Suprapubic skin (tissue), 4 donors: ENCODE measurements around the gene SETBP1. TPM values are rescaled to one million over a fixed set of nuclear protein-coding genes. Genes with fewer than 3 reads are reported as not detected.

Source experiments
- DNase-seq, 2 donors: peaks; one replicate each; pipeline ENCODE4 v3.0.0-alpha.2; 2019; ENCODE audit warnings: low spot score in 2 of 2
- H3K27ac ChIP-seq: fragments of 200-600 bp; sonication (generic); one replicate; pipeline ENCODE4 v1.5.1; 2019
- H3K27me3 ChIP-seq: fragments of 200-600 bp; sonication (generic); one replicate; pipeline ENCODE4 v1.5.1; 2019
- H3K36me3 ChIP-seq: fragments of 200-600 bp; sonication (generic); one replicate; pipeline ENCODE4 v1.5.1; 2019
- H3K4me1 ChIP-seq: fragments of 200-600 bp; sonication (generic); one replicate; pipeline ENCODE4 v1.5.1; 2019
- H3K4me3 ChIP-seq: fragments of 200-600 bp; sonication (generic); one replicate; pipeline ENCODE4 v1.5.1; 2019; ENCODE audit warnings: mild to moderate bottlenecking
- H3K9me3 ChIP-seq: fragments of 200-600 bp; sonication (generic); one replicate; pipeline ENCODE4 v1.5.1; 2019
- EP300 ChIP-seq: sonication (generic); formaldehyde crosslinking; IDR thresholded peaks from one replicate; pipeline ENCODE4 v1.6.1; 2017; ENCODE audit warnings: antibody characterized with exemption
- POLR2A ChIP-seq, 2 donors: fragments of 450-650 bp; IDR thresholded peaks; one replicate each; pipeline ENCODE4 v1.6.1; 2017; ENCODE audit warnings: antibody characterized with exemption in 2 of 2, mild to moderate bottlenecking in 2 of 2, moderate library complexity in 2 of 2
- POLR2AphosphoS5 ChIP-seq, 3 donors: sonication (generic); formaldehyde crosslinking; IDR thresholded peaks; one replicate each; pipeline ENCODE4 v1.6.1; 2017; ENCODE audit warnings: antibody characterized with exemption in 3 of 3
- whole genome bisulfite sequencing: methylation state at CpG from one replicate; pipeline ENCODE4 v1.1.5; 2018; 5-methylcytosine and 5-hydroxymethylcytosine counted together
- total RNA-seq, 4 donors: library from RNA; depleted of rRNA; stranded (reverse); fragments of >200 nt; gene quantifications; one replicate each; pipeline ENCODE4 v1.1.0, GENCODE V29; 2016
- TF ChIP-seq, protein P1 (sequence below), 2 donors: fragments of 200-600 bp in 1 of 2; fragments of 450-650 bp in 1 of 2; sonication (generic) in 1 of 2; IDR thresholded peaks; one replicate each; pipeline ENCODE4 v1.5.1; 2016 to 2019; ENCODE audit warnings: antibody characterized with exemption in 2 of 2, mild to moderate bottlenecking in 1 of 2, moderate library complexity in 1 of 2

The SETBP1 gene
- total RNA-seq, 4 donors from 2014 or later, result 13.1 to 25.6 (median 17.2) TPM

DNA sequence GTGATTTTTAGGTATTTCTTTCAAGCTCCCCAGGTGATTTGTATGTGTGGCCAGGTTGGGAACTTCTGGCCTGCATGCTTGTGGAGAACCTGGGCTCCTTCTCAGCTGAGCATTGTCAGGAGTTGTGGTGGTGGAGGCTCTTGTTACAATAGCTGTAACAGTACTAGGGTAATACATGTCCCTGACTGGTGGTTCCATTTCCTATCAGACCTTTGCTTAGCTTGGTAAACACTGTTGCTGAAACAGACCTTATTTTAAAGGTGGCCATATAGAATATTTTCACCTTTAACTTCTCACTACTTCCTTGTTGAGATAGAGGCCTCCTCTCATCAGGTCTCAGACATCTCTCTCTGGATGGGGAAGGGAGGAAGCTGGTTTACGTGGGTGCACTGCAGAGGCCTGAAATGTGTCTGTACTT lies 79.2 kb downstream of the SETBP1 start:
- no peak overlapping the region for H3K4me3 ChIP-seq
- DNase-seq, result no peak
- no peaks in the 10 kb centered on the region for H3K9me3 ChIP-seq
- no peak overlapping the region for H3K27ac ChIP-seq
- H3K4me1 ChIP-seq, result peaks cover 18% of the 10 kb centered on the region
- 68% methylated on average over 1 of the region's 1 CpG for WGBS
- H3K27me3 ChIP-seq, result no peaks in the 10 kb centered on the region
- H3K36me3 ChIP-seq, result no peaks in the 10 kb centered on the region
- TF ChIP-seq POLR2AphosphoS5 (IDR thresholded peaks at IDR 0.05) (no peak), EP300 (no peak), POLR2A (IDR thresholded peaks at IDR 0.05) (no peak)
- TF ChIP-seq, protein P1, sequence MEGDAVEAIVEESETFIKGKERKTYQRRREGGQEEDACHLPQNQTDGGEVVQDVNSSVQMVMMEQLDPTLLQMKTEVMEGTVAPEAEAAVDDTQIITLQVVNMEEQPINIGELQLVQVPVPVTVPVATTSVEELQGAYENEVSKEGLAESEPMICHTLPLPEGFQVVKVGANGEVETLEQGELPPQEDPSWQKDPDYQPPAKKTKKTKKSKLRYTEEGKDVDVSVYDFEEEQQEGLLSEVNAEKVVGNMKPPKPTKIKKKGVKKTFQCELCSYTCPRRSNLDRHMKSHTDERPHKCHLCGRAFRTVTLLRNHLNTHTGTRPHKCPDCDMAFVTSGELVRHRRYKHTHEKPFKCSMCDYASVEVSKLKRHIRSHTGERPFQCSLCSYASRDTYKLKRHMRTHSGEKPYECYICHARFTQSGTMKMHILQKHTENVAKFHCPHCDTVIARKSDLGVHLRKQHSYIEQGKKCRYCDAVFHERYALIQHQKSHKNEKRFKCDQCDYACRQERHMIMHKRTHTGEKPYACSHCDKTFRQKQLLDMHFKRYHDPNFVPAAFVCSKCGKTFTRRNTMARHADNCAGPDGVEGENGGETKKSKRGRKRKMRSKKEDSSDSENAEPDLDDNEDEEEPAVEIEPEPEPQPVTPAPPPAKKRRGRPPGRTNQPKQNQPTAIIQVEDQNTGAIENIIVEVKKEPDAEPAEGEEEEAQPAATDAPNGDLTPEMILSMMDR (IDR thresholded peaks at IDR 0.05), result no peak

DNA sequence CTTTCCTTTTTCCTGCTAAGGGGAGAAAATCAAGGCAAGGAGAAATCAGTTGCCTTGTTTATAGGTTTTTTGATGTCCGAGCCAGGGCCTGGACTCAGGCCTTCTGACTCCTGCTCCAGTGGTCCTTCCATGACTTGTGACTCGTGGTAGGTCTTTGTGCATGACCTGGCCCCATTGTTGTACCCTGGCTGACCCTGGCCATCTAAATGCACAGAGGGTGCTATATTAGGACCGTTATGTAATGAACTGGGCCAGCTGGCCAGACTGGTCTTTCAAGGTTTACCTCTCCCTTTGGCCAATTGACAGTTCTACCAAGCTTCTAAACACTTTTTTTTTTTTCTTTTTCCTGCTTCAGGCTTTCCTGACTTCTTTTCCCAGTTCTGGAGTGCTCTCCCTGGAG lies 81.1 kb downstream of the SETBP1 start:
- 35% methylated on average over 3 of the region's 3 CpGs for WGBS
- Histone ChIP-seq H3K36me3 (no peaks in the 10 kb centered on the region), H3K4me1 (peaks cover 29% of the 10 kb centered on the region), H3K27ac (no peak overlapping the region), H3K27me3 (no peaks in the 10 kb centered on the region), H3K4me3 (no peak overlapping the region), H3K9me3 (no peaks in the 10 kb centered on the region)
- TF ChIP-seq POLR2A (IDR thresholded peaks at IDR 0.05) (no peak), POLR2AphosphoS5 (IDR thresholded peaks at IDR 0.05) (no peak), EP300 (no peak)
- TF ChIP-seq, protein P1 (IDR thresholded peaks at IDR 0.05), result no peak
- no peak for DNase-seq

DNA sequence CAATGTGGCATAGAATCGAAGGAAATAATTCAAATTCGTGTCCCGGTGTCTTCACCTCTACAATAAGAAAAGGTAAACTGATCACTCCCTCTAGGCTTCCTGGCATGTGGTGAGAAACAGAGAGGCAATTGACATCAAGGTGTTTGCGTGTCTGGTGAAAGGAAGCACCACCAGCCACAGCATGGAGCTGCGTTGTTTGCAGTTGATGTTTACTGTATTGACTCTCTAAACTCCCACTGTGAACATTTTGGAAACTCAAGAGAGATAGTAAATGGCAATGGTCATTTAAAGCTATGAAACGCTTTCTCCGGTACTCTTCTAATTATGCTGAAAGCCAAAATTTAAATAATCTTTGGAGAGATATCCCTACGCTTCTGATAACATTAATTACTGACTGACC lies 82.6 kb downstream of the SETBP1 start:
- Histone ChIP-seq H3K4me3 (no peak overlapping the region), H3K27ac (no peak overlapping the region), H3K9me3 (no peaks in the 10 kb centered on the region), H3K27me3 (no peaks in the 10 kb centered on the region), H3K36me3 (no peaks in the 10 kb centered on the region), H3K4me1 (peaks cover 29% of the 10 kb centered on the region)
- TF ChIP-seq POLR2AphosphoS5 (IDR thresholded peaks at IDR 0.05), result no peak
- no peak for TF ChIP-seq POLR2A (IDR thresholded peaks at IDR 0.05)
- TF ChIP-seq, protein P1 (IDR thresholded peaks at IDR 0.05), result no peak
- no peak for TF ChIP-seq EP300
- 97% methylated on average over 8 of the region's 8 CpGs for WGBS
- no peak for DNase-seq

DNA sequence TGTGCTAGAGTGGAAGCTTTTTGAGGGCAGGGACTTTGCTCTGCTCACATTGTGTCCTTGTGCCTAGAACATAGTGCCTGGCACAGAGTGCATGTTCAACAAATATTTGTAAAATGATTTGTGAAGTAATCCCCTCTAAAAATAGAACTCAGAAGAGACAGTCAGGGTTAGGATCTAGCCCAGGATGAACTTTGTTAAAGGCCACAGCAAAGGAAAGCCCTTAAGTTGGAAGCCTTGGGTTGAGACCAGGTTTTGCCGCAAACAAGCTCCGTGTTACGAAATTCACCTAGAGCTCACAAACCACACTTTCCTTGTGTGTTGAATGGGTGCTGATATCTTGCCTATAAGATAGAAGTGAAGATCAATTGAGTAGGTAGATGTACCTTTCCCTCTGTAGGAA lies 84.2 kb downstream of the SETBP1 start:
- no peaks in the 10 kb centered on the region for H3K36me3 ChIP-seq
- no peak overlapping the region for H3K4me3 ChIP-seq
- TF ChIP-seq, protein P1 (IDR thresholded peaks at IDR 0.05), result no peak
- TF ChIP-seq POLR2AphosphoS5 (IDR thresholded peaks at IDR 0.05) (no peak), POLR2A (IDR thresholded peaks at IDR 0.05) (no peak), EP300 (no peak)
- H3K4me1 ChIP-seq, result peaks cover 28% of the 10 kb centered on the region
- no peaks in the 10 kb centered on the region for H3K9me3 ChIP-seq
- no peak for DNase-seq
- H3K27me3 ChIP-seq, result no peaks in the 10 kb centered on the region
- no peak overlapping the region for H3K27ac ChIP-seq
- 63% methylated on average over 3 of the region's 3 CpGs for WGBS

DNA sequence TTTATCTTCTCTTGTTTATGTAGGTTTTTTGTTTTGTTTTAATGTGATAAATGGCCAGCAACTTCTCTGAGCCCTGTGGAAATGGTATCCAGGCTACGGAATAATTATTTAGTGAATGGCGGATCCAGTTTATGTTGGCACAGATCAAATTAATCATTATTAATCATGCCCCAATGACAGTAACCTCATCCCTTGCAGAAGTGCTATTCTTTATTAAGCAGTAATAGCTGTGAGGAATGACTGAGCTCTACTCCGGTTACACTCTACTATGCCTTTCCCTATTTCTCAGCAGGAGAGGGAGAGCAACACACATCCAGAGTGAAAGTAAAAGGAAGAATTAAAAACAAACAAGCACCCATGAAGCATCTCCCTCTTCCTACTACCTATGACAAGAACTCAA lies 84.8 kb downstream of the SETBP1 start:
- Histone ChIP-seq H3K27ac (no peak overlapping the region), H3K36me3 (no peaks in the 10 kb centered on the region), H3K4me3 (no peak overlapping the region), H3K9me3 (no peaks in the 10 kb centered on the region), H3K4me1 (peaks cover 23% of the 10 kb centered on the region), H3K27me3 (no peaks in the 10 kb centered on the region)
- no peak for TF ChIP-seq EP300
- no peak for TF ChIP-seq POLR2A (IDR thresholded peaks at IDR 0.05)
- TF ChIP-seq, protein P1 (IDR thresholded peaks at IDR 0.05), result no peak
- 57% methylated on average over 3 of the region's 3 CpGs for WGBS
- no peak for DNase-seq
